HEK293 (cell line): ENCODE data around the gene PRKAG2.

Experiments used
- CTCF ChIA-PET: fragments of 350-600 bp; formaldehyde crosslinking; extraction: SDS; loops from one replicate; lab custom pipeline; 2021; ENCODE audit warnings: antibody characterized with exemption; lab: Yijun Ruan, JAX
- POLR2A ChIA-PET: fragments of 300-600 bp; formaldehyde crosslinking; extraction: SDS; loops from one replicate; lab custom pipeline; 2020; ENCODE audit warnings: antibody characterized with exemption, inconsistent platforms; lab: Yijun Ruan, JAX
- H3K27ac ChIP-seq: fragments of 200-500 bp; sonication (Bioruptor generic); 2 replicates; pipeline ENCODE4 v1.5.1; 2014; ENCODE audit warnings: low read depth, low read length, control low read depth, inconsistent platforms; ENCODE audit errors: extremely low read depth
- H3K36me3 ChIP-seq, 2 experiments: fragments of 200-500 bp in 1 of 2; sonication (Bioruptor generic) in 1 of 2; 1 replicate in 1 of 2; 2 replicates in 1 of 2; pipeline ENCODE4 v1.5.1; 2014 to 2017; ENCODE audit warnings: inconsistent platforms in 2 of 2, low read length in 2 of 2; ENCODE audit not compliant: control insufficient read depth in 2 of 2, insufficient read depth in 1 of 2
- H3K4me1 ChIP-seq: fragments of 200-500 bp; sonication (Bioruptor generic); 2 replicates; pipeline ENCODE4 v1.5.1; 2014; ENCODE audit warnings: mild to moderate bottlenecking, low read length, inconsistent platforms; ENCODE audit not compliant: control insufficient read depth, insufficient read depth
- H3K4me3 ChIP-seq: 2 replicates; pipeline ENCODE4 v1.5.1; 2011; ENCODE audit warnings: low read depth, mild to moderate bottlenecking, control low read depth, low read length, moderate library complexity
- H3K9me3 ChIP-seq: fragments of 200-500 bp; sonication (Bioruptor generic); 2 replicates; pipeline ENCODE4 v1.5.1; 2014; ENCODE audit warnings: low read depth, low read length, inconsistent platforms; ENCODE audit not compliant: control insufficient read depth, insufficient read depth
- EGR2 ChIP-seq: fragments of 450-650 bp; formaldehyde crosslinking; IDR thresholded peaks from 2 replicates; pipeline ENCODE4 v1.5.1; 2016; ENCODE audit warnings: low read depth, missing biosample characterization, missing genetic modification characterization
- ZBTB10 ChIP-seq: fragments of 450-650 bp; formaldehyde crosslinking; IDR thresholded peaks from 2 replicates; pipeline ENCODE4 v1.5.1; 2016; ENCODE audit warnings: missing biosample characterization, missing genetic modification characterization
- ZBTB11 ChIP-seq: fragments of 450-650 bp; formaldehyde crosslinking; conservative IDR thresholded peaks from 2 replicates; pipeline ENCODE4 v1.5.1; 2016; ENCODE audit warnings: low read depth, missing biosample characterization, missing genetic modification characterization
- ZBTB20 ChIP-seq: fragments of 450-650 bp; formaldehyde crosslinking; IDR thresholded peaks from 2 replicates; pipeline ENCODE4 v1.5.1; 2016; ENCODE audit warnings: missing biosample characterization, missing genetic modification characterization
- ZBTB8A ChIP-seq: fragments of 450-650 bp; formaldehyde crosslinking; IDR thresholded peaks from 2 replicates; pipeline ENCODE4 v1.5.1; 2016; ENCODE audit warnings: missing biosample characterization, missing genetic modification characterization
- ZNF114 ChIP-seq: fragments of 450-650 bp; formaldehyde crosslinking; IDR thresholded peaks from 2 replicates; pipeline ENCODE4 v1.5.0; 2017; ENCODE audit warnings: missing biosample characterization, missing genetic modification characterization
- ZNF138 ChIP-seq: fragments of 450-650 bp; formaldehyde crosslinking; IDR thresholded peaks from 2 replicates; pipeline ENCODE4 v1.5.1; 2016; ENCODE audit warnings: missing biosample characterization, missing genetic modification characterization, borderline replicate concordance
- ZNF280C ChIP-seq: fragments of 450-650 bp; formaldehyde crosslinking; IDR thresholded peaks from 2 replicates; pipeline ENCODE4 v1.5.1; 2016; ENCODE audit warnings: missing biosample characterization, missing genetic modification characterization
- ZNF324 ChIP-seq: fragments of 450-650 bp; formaldehyde crosslinking; IDR thresholded peaks from 2 replicates; pipeline ENCODE4 v1.5.1; 2016; ENCODE audit warnings: missing biosample characterization, missing genetic modification characterization
- ZNF394 ChIP-seq: fragments of 450-650 bp; formaldehyde crosslinking; IDR thresholded peaks from 2 replicates; pipeline ENCODE4 v1.5.1; 2016; ENCODE audit warnings: missing biosample characterization, missing genetic modification characterization, mild to moderate bottlenecking, moderate library complexity, borderline replicate concordance
- ZNF404 ChIP-seq: fragments of 450-650 bp; formaldehyde crosslinking; IDR thresholded peaks from 2 replicates; pipeline ENCODE4 v1.5.1; 2017; ENCODE audit warnings: missing biosample characterization, missing genetic modification characterization
- ZNF426 ChIP-seq: fragments of 450-650 bp; formaldehyde crosslinking; IDR thresholded peaks from 2 replicates; pipeline ENCODE4 v1.5.1; 2017; ENCODE audit warnings: missing biosample characterization, missing genetic modification characterization, mild to moderate bottlenecking, inconsistent platforms, moderate library complexity
- ZNF510 ChIP-seq: fragments of 450-650 bp; formaldehyde crosslinking; IDR thresholded peaks from 2 replicates; pipeline ENCODE4 v1.5.1; 2018; ENCODE audit warnings: mild to moderate bottlenecking, missing genetic modification characterization, missing biosample characterization; ENCODE audit not compliant: insufficient replicate concordance
- ZNF639 ChIP-seq: fragments of 450-650 bp; formaldehyde crosslinking; IDR thresholded peaks from 2 replicates; pipeline ENCODE4 v1.5.1; 2016; ENCODE audit warnings: missing biosample characterization, missing genetic modification characterization
- ZNF660 ChIP-seq: fragments of 450-650 bp; IDR thresholded peaks from 2 replicates; pipeline ENCODE4 v1.5.1; 2018; ENCODE audit warnings: missing biosample characterization, mild to moderate bottlenecking, missing genetic modification characterization
- ZNF777 ChIP-seq: fragments of 450-650 bp; formaldehyde crosslinking; IDR thresholded peaks from 2 replicates; pipeline ENCODE4 v1.5.1; 2017; ENCODE audit warnings: missing biosample characterization, missing genetic modification characterization, borderline replicate concordance
- ZNF830 ChIP-seq: fragments of 450-650 bp; IDR thresholded peaks from 2 replicates; pipeline ENCODE4 v1.5.0; 2018; ENCODE audit warnings: missing biosample characterization, missing genetic modification characterization, low read depth, mild to moderate bottlenecking, moderate library complexity

PRKAG2 gene

GRCh38 chr7:151732834-151733592, 143.9 kb downstream of the PRKAG2 start:
- Histone ChIP-seq H3K4me3 (no peak overlapping the region), H3K9me3 (no peaks in the 10 kb centered on the region), H3K27ac (no peak overlapping the region), H3K4me1 (no peaks in the 10 kb centered on the region), H3K36me3 (no peaks in the 10 kb centered on the region)
- POLR2A ChIA-PET, result interaction anchor here (0.6 kb wide), 1 partner anchor 18 kb away, joined by 8 read pairs; no protein-coding TSS in a partner anchor
- CTCF ChIA-PET, result interaction anchor here (0.6 to 1.4 kb wide), 2 partner anchors 26 to 106 kb away, joined by 3 to 5 read pairs; no protein-coding TSS in a partner anchor
- TF ChIP-seq ZBTB8A (no peak), ZNF639 (no peak), ZNF114 (no peak), ZNF138 (tag by site-specific recombination) (no peak), ZNF324 (no peak), ZNF394 (no peak), ZNF830 (tag by site-specific recombination) (no peak), ZBTB10 (tag by site-specific recombination) (no peak), ZNF280C (no peak), ZNF660 (no peak), ZNF426 (tag by site-specific recombination) (no peak), ZNF510 (tag by site-specific recombination) (no peak), EGR2 (tag by site-specific recombination) (no peak), ZBTB20 (tag by site-specific recombination) (no peak), ZNF777 (tag by site-specific recombination) (no peak), ZBTB11 (tag by site-specific recombination) (no peak), ZNF404 (tag by site-specific recombination) (no peak)
